ENCODE results near the gene ATP1A3.

Gene ATP1A3

GRCh38 chr19:41924151-41925145 lies 69.6 kb downstream of the ATP1A3 start:
- H3K4me2 ChIP-seq (ENCODE audit: low read depth, low read length): no peak overlapping the region
- H3K4me1 ChIP-seq (ENCODE audit: low read length): peaks cover 12% of the 10 kb centered on the region; the same call in 1 of the 2 replicates
- H3K36me3 ChIP-seq (replicated peaks; ENCODE audit: insufficient read depth, low read length): no peaks in the 10 kb centered on the region
- H3K27ac ChIP-seq (ENCODE audit: low read length): no peak overlapping the region
- DNase-seq: no peak
- no peaks in the 10 kb centered on the region for H3K9me2 ChIP-seq (replicated peaks; ENCODE audit: insufficient read depth, low read length)
- no peak overlapping the region for H3K4me3 ChIP-seq (ENCODE audit: low read length)
- H3K9me3 ChIP-seq (replicated peaks; ENCODE audit: insufficient read depth, low read length): no peaks in the 10 kb centered on the region
- TF ChIP-seq CTCF (IDR thresholded peaks at IDR 0.05; ENCODE audit: low read length) (no peak), EZH2 (optimal IDR thresholded peaks at IDR 0.05; ENCODE audit: low read depth, low read length) (no peak), EZH2phosphoT487 (IDR thresholded peaks at IDR 0.05; ENCODE audit: low read length) (no peak)
- H2AFZ ChIP-seq (ENCODE audit: low read length): no peak overlapping the region
- no peaks in the 10 kb centered on the region for H4K20me1 ChIP-seq (ENCODE audit: insufficient read depth, low read length)
- no peak overlapping the region for H3K9ac ChIP-seq (ENCODE audit: low read length)
- peaks cover 90% of the 10 kb centered on the region for H3K27me3 ChIP-seq (replicated peaks; ENCODE audit: insufficient read depth, low read length)
- no peaks in the 10 kb centered on the region for H3K79me2 ChIP-seq (ENCODE audit: low read length)
- H3F3A ChIP-seq (ENCODE audit: insufficient read depth, low read length): no peaks in the 10 kb centered on the region

- H3K4me3 ChIP-seq (ENCODE audit: low read length): no peak overlapping the region
- no peaks in the 10 kb centered on the region for H3K9me3 ChIP-seq (replicated peaks; ENCODE audit: insufficient read depth, low read length)
- H3K4me2 ChIP-seq (ENCODE audit: low read depth, low read length): no peak overlapping the region
- H3K27me3 ChIP-seq (replicated peaks; ENCODE audit: insufficient read depth, low read length): peaks cover 77% of the 10 kb centered on the region
- no peak overlapping the region for H3K9ac ChIP-seq (ENCODE audit: low read length)
- H2AFZ ChIP-seq (ENCODE audit: low read length): no peak overlapping the region
- DNase-seq: no peak
- no peaks in the 10 kb centered on the region for H4K20me1 ChIP-seq (ENCODE audit: insufficient read depth, low read length)
- H3K27ac ChIP-seq (ENCODE audit: low read length): no peak overlapping the region
- H3F3A ChIP-seq (ENCODE audit: insufficient read depth, low read length): no peaks in the 10 kb centered on the region
- no peaks in the 10 kb centered on the region for H3K9me2 ChIP-seq (replicated peaks; ENCODE audit: insufficient read depth, low read length)
- no peaks in the 10 kb centered on the region for H3K79me2 ChIP-seq (ENCODE audit: low read length)
- H3K4me1 ChIP-seq (ENCODE audit: low read length): 0 out of 2 replicates have a peak, but pooled peaks cover 6% of the 10 kb centered on the region
- no peaks in the 10 kb centered on the region for H3K36me3 ChIP-seq (replicated peaks; ENCODE audit: insufficient read depth, low read length)
- TF ChIP-seq EZH2 (optimal IDR thresholded peaks at IDR 0.05; ENCODE audit: low read depth, low read length) (no peak), CTCF (IDR thresholded peaks at IDR 0.05; ENCODE audit: low read length) (no peak), EZH2phosphoT487 (IDR thresholded peaks at IDR 0.05; ENCODE audit: low read length) (no peak)
Measured at GRCh38 chr19:41923045-41923788, 70.8 kb downstream of the ATP1A3 start.

- Histone ChIP-seq H3K4me3 (ENCODE audit: low read length) (no peak overlapping the region), H3K9ac (ENCODE audit: low read length) (no peak overlapping the region), H3K9me2 (replicated peaks; ENCODE audit: insufficient read depth, low read length) (no peaks in the 10 kb centered on the region), H3K27me3 (replicated peaks; ENCODE audit: insufficient read depth, low read length) (peaks cover 72% of the 10 kb centered on the region), H3K36me3 (replicated peaks; ENCODE audit: insufficient read depth, low read length) (no peaks in the 10 kb centered on the region), H3K9me3 (replicated peaks; ENCODE audit: insufficient read depth, low read length) (no peaks in the 10 kb centered on the region), H4K20me1 (ENCODE audit: insufficient read depth, low read length) (no peaks in the 10 kb centered on the region), H3K27ac (ENCODE audit: low read length) (no peak overlapping the region), H2AFZ (ENCODE audit: low read length) (no peak overlapping the region), H3F3A (ENCODE audit: insufficient read depth, low read length) (no peaks in the 10 kb centered on the region), H3K4me1 (ENCODE audit: low read length) (0 out of 2 replicates have a peak, but pooled peaks cover 6% of the 10 kb centered on the region), H3K79me2 (ENCODE audit: low read length) (no peaks in the 10 kb centered on the region), H3K4me2 (ENCODE audit: low read depth, low read length) (no peak overlapping the region)
- no peak for DNase-seq
- TF ChIP-seq EZH2phosphoT487 (IDR thresholded peaks at IDR 0.05; ENCODE audit: low read length) (no peak), CTCF (IDR thresholded peaks at IDR 0.05; ENCODE audit: low read length) (no peak), EZH2 (optimal IDR thresholded peaks at IDR 0.05; ENCODE audit: low read depth, low read length) (no peak)
Measured at GRCh38 chr19:41922585-41922984, 71.4 kb downstream of the ATP1A3 start.
